ENCODE data around the gene HEPACAM2.

DNA sequence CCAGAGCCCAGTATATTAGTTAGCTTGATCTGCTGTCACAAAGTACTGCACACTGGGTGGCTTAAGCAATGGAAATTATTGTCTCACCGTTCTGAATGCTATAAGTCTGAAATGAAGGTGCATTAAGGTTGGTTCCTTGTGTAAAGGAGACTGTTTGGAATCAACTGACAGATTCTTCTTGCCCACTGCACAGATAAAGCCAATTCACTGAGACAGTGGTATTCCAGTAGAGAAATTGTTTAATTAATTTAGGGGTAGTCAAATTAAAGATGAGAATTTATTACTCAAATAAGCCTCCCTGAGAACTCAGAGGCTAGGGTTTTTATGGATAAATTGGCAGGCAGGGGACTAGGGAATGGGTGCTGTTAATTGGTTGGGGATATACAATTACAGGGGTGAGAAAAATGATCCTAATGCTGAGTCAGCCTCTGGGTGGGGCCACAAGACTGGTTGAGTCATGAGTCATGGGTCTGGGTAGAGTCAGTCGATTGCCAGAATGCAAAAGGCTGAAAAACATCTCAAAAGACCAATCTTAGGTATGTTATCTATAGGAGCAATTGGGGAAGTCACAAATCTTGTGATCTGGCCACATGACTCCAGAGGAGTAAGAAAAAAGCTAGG, 54.6 kb downstream of the HEPACAM2 start:
- TF ChIP-seq, protein P1, sequence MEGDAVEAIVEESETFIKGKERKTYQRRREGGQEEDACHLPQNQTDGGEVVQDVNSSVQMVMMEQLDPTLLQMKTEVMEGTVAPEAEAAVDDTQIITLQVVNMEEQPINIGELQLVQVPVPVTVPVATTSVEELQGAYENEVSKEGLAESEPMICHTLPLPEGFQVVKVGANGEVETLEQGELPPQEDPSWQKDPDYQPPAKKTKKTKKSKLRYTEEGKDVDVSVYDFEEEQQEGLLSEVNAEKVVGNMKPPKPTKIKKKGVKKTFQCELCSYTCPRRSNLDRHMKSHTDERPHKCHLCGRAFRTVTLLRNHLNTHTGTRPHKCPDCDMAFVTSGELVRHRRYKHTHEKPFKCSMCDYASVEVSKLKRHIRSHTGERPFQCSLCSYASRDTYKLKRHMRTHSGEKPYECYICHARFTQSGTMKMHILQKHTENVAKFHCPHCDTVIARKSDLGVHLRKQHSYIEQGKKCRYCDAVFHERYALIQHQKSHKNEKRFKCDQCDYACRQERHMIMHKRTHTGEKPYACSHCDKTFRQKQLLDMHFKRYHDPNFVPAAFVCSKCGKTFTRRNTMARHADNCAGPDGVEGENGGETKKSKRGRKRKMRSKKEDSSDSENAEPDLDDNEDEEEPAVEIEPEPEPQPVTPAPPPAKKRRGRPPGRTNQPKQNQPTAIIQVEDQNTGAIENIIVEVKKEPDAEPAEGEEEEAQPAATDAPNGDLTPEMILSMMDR (IDR thresholded peaks at IDR 0.05; ENCODE audit: insufficient read depth, low read depth, low read length) = no peak
- no peak for TF ChIP-seq EZH2 (IDR thresholded peaks at IDR 0.05; ENCODE audit: insufficient read depth, low read length)

All from astrocyte (in vitro differentiated cells and primary cell).